ENCODE measurements around the gene SLC38A10. TPM values are rescaled to one million over a fixed set of nuclear protein-coding genes. Genes with fewer than 3 reads are reported as not detected.

The SLC38A10 gene
- total and polyA plus RNA-seq, 2 of the 13 experiments (the other 11 are each of a cell fraction or from before 2014, with no cell fraction given): 23.4 to 55.8 TPM

- peaks cover 12% of the 10 kb centered on the region for H3K79me2 ChIP-seq (ENCODE audit: insufficient read depth, low read length)
- in situ Hi-C loops (cut with HindIII; ENCODE audit: extremely low pct_ligation_motif_present, low pct_unique_long_range_greater_than_20kb) (no loop called here), intact Hi-C loops (cut with micrococcal nuclease; ENCODE audit: unreplicated experiment) (loop anchor here (1.0 to 5.0 kb wide), 2 partner anchors 16 to 81 kb away; partner anchors contain the start of genes NDUFAF8 and TEPSIN)
- H3K4me1 ChIP-seq (ENCODE audit: insufficient read depth, low read length): peaks cover 32% of the 10 kb centered on the region
- no peaks in the 10 kb centered on the region; the same call in 1 of the 2 replicates for H4K20me1 ChIP-seq (ENCODE audit: insufficient read depth, low read length)
- ChIA-PET POLR2A (no interaction called here), CTCF (ENCODE audit: low intra/inter-chr PET ratio, low total read pairs) (no interaction called here)
- H3K9ac ChIP-seq (ENCODE audit: insufficient read depth, low read depth, low read length): peak overlapping the region; percentile 76
- H3K9me3 ChIP-seq (ENCODE audit: low read length): no peaks in the 10 kb centered on the region
- DNase-seq (ENCODE audit: low spot score) (no peak), FAIRE-seq (no peak), ATAC-seq (no peak)
- H3K4me2 ChIP-seq (ENCODE audit: low read depth, low read length): peak overlapping the region; percentile 87
- no peak overlapping the region for H2AFZ ChIP-seq (ENCODE audit: low read length)
- 76% methylated on average over 11 of the region's 11 CpGs for WGBS (ENCODE audit: low lambda C conversion rate)
- H3K27me3 ChIP-seq (ENCODE audit: control insufficient read depth in 1 of 2, insufficient read depth in 2 of 2, low read length in 2 of 2): no peaks in the 10 kb centered on the region
- H3K36me3 ChIP-seq (replicated peaks in 1 of 2; ENCODE audit: control insufficient read depth in 1 of 2, insufficient read depth in 2 of 2, low read length in 2 of 2): peaks cover 5 to 6% of the 10 kb centered on the region in 2 experiments; a peak in 4 of 5 replicates
- peak overlapping the region; percentile 44 to 71 (median 47); a peak in 4 of 6 replicates for H3K4me3 ChIP-seq (replicated peaks in 1 of 3; ENCODE audit: insufficient read depth in 1 of 3, low read depth in 2 of 3, low read length in 3 of 3)
- TSS peak; percentile 58 for BruUV-seq (replicated peaks)
- H3K27ac ChIP-seq (ENCODE audit: extremely low read length, insufficient read depth, low read length): peak overlapping the region; percentile 56
- TF ChIP-seq, protein P1, sequence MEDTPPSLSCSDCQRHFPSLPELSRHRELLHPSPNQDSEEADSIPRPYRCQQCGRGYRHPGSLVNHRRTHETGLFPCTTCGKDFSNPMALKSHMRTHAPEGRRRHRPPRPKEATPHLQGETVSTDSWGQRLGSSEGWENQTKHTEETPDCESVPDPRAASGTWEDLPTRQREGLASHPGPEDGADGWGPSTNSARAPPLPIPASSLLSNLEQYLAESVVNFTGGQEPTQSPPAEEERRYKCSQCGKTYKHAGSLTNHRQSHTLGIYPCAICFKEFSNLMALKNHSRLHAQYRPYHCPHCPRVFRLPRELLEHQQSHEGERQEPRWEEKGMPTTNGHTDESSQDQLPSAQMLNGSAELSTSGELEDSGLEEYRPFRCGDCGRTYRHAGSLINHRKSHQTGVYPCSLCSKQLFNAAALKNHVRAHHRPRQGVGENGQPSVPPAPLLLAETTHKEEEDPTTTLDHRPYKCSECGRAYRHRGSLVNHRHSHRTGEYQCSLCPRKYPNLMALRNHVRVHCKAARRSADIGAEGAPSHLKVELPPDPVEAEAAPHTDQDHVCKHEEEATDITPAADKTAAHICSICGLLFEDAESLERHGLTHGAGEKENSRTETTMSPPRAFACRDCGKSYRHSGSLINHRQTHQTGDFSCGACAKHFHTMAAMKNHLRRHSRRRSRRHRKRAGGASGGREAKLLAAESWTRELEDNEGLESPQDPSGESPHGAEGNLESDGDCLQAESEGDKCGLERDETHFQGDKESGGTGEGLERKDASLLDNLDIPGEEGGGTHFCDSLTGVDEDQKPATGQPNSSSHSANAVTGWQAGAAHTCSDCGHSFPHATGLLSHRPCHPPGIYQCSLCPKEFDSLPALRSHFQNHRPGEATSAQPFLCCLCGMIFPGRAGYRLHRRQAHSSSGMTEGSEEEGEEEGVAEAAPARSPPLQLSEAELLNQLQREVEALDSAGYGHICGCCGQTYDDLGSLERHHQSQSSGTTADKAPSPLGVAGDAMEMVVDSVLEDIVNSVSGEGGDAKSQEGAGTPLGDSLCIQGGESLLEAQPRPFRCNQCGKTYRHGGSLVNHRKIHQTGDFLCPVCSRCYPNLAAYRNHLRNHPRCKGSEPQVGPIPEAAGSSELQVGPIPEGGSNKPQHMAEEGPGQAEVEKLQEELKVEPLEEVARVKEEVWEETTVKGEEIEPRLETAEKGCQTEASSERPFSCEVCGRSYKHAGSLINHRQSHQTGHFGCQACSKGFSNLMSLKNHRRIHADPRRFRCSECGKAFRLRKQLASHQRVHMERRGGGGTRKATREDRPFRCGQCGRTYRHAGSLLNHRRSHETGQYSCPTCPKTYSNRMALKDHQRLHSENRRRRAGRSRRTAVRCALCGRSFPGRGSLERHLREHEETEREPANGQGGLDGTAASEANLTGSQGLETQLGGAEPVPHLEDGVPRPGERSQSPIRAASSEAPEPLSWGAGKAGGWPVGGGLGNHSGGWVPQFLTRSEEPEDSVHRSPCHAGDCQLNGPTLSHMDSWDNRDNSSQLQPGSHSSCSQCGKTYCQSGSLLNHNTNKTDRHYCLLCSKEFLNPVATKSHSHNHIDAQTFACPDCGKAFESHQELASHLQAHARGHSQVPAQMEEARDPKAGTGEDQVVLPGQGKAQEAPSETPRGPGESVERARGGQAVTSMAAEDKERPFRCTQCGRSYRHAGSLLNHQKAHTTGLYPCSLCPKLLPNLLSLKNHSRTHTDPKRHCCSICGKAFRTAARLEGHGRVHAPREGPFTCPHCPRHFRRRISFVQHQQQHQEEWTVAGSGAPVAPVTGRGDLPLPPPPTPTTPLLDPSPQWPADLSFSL (CRISPR knock-in tag; IDR thresholded peaks at IDR 0.05): 0 out of 2 replicates have a peak, but pooled peaks have one; percentile 8
- TF ChIP-seq ZMAT3 (CRISPR knock-in tag; conservative IDR thresholded peaks at IDR 0.05): peak; percentile 3; the same call in 1 of the 2 replicates
- TF ChIP-seq, protein P2, sequence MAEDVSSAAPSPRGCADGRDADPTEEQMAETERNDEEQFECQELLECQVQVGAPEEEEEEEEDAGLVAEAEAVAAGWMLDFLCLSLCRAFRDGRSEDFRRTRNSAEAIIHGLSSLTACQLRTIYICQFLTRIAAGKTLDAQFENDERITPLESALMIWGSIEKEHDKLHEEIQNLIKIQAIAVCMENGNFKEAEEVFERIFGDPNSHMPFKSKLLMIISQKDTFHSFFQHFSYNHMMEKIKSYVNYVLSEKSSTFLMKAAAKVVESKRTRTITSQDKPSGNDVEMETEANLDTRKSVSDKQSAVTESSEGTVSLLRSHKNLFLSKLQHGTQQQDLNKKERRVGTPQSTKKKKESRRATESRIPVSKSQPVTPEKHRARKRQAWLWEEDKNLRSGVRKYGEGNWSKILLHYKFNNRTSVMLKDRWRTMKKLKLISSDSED (CRISPR knock-in tag; IDR thresholded peaks at IDR 0.05): 0 out of 2 replicates have a peak, but pooled peaks have one; percentile 15
- 0 out of 2 replicates have a peak, but pooled peaks have one; percentile 27 for TF ChIP-seq ZC3H4 (CRISPR knock-in tag; IDR thresholded peaks at IDR 0.05; ENCODE audit: borderline replicate concordance)
- no peak for TF ChIP-seq IKZF4 (CRISPR knock-in tag; IDR thresholded peaks at IDR 0.05; ENCODE audit: borderline replicate concordance, low read depth, not compliant biosample characterization)
- peak; percentile 7; the same call in 1 of the 2 replicates for TF ChIP-seq ZNF331 (CRISPR knock-in tag; IDR thresholded peaks at IDR 0.05)
- TF ChIP-seq ZBTB25 (CRISPR knock-in tag; IDR thresholded peaks at IDR 0.05): no peak
- TF ChIP-seq, protein P3, sequence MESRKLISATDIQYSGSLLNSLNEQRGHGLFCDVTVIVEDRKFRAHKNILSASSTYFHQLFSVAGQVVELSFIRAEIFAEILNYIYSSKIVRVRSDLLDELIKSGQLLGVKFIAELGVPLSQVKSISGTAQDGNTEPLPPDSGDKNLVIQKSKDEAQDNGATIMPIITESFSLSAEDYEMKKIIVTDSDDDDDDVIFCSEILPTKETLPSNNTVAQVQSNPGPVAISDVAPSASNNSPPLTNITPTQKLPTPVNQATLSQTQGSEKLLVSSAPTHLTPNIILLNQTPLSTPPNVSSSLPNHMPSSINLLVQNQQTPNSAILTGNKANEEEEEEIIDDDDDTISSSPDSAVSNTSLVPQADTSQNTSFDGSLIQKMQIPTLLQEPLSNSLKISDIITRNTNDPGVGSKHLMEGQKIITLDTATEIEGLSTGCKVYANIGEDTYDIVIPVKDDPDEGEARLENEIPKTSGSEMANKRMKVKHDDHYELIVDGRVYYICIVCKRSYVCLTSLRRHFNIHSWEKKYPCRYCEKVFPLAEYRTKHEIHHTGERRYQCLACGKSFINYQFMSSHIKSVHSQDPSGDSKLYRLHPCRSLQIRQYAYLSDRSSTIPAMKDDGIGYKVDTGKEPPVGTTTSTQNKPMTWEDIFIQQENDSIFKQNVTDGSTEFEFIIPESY (CRISPR knock-in tag; IDR thresholded peaks at IDR 0.05): peak; percentile 96
- TF ChIP-seq GTF3A (CRISPR knock-in tag; conservative IDR thresholded peaks at IDR 0.05): no peak
- peak; percentile 41; the same call in 1 of the 2 replicates for TF ChIP-seq CEBPB (IDR thresholded peaks at IDR 0.05; ENCODE audit: borderline replicate concordance, low read depth, low read length)
These were observed 71.4 kb downstream of the SLC38A10 start for GRCh38 chr17:81223762-81224130.

All from HepG2 (cell line).